HG03571 (cell line): ENCODE data around the gene SLC44A3.

Experiments
- ATAC-seq: cut with Tn5 transposase; IDR thresholded peaks from one replicate; pipeline ENCODE4 v1.9.1; 2021; ENCODE audit not compliant: unreplicated experiment

The SLC44A3 gene

DNA sequence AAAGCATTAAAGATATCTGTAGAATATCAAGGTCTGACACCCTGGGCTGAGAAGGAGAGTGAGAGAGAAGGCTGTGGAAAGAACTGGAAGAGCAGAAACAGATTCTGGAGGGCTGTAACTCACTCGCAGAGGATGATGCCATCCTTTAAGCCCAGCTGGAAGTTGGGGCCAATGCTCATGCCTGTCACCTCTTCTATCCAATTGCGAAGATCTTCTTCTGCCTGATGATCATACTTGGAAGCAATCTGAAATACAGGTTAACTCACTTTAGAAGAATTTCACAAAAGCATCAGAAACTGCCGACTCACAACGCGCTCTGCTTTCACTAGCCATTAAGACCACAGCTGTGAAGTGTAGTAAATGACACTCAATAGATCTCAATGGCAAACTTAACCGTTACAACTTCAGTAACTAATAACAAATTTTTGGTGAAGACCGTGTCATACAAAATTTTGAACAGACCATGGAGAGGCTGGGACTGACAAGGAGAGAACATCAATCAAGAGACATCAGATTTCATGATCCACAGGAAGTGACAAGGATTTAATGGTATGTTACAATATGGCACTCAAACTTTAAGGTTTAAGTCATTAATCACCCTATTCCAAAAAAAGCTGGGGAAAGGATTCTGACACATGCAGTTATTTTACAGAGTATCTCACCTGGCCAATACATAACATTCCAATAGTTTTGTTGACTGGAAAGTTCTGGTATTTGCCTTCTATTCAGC is 83.3 kb downstream of the SLC44A3 start:
- ATAC-seq: no peak

GRCh38 chr1:94905207-94905606 is 85.0 kb downstream of the SLC44A3 start:
- ATAC-seq: no peak

GRCh38 chr1:94906382-94906781 is 86.2 kb downstream of the SLC44A3 start:
- no peak for ATAC-seq

- ATAC-seq: no peak
Measured at GRCh38 chr1:94907136-94907535, 87.0 kb downstream of the SLC44A3 start.

GRCh38 chr1:94908190-94908589 is 88.0 kb downstream of the SLC44A3 start:
- no peak for ATAC-seq

GRCh38 chr1:94908965-94909364 is 88.8 kb downstream of the SLC44A3 start:
- no peak for ATAC-seq

DNA sequence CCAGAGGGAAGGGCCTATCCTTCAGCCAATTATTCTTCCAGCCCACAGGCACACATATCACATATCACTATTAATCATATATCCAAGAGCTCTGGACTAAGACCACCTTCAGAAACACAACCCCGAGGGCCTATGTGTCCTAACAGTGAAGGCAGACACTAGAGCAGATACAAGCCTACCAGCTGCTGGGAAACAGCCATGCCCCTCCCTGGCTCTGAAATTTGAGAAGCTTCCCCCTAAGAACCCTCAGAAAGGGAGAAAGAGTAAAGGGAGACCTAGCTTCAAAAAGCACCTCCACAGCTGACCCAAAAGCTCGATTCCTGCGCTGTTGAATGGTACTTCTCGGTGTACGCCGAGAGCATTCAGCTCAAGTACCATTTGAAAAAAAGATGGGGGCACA is 89.3 kb downstream of the SLC44A3 start:
- no peak for ATAC-seq

DNA sequence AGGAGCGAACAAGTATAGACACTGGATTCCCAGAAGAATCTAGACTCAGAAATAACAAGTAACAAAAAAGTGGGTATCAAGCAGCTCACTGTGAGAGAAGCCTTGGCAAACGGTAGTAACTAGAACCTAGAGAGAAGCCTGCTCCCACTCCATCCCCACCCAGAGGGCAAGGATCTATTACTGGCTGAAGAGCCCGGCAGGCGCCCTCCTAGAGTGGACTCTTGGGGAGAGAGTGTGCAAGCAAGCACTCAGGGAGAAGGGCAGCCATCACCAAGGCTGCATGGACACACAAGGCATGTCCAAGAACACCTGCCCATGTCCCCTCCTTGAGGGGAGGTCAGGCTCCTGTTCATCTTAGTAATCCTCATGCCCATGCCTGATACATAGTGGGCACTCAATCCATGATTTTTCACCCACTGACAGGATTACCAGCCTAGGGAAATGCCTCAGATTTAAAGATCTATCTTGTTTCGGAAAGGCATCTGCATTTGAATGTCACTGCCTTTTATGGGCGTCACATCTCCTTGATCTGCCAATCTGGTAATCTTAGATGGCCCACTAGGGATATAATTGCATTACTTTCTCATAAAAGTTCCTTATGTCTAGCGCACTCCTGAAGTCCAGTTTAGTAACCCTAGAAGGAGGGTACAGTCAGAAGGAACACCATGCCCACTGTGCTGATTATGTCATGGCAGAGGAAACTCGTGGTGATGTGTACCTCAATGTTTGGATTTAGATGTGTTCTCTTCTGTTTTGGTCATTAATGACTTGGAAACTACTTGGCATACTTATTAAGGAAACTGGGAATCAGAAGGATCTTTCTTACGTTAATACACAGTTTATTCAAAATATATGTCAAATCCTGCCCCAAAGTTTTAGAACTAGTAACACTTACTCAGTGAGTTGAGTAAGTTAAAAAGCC is 92.4 kb downstream of the SLC44A3 start:
- ATAC-seq: no peak

DNA sequence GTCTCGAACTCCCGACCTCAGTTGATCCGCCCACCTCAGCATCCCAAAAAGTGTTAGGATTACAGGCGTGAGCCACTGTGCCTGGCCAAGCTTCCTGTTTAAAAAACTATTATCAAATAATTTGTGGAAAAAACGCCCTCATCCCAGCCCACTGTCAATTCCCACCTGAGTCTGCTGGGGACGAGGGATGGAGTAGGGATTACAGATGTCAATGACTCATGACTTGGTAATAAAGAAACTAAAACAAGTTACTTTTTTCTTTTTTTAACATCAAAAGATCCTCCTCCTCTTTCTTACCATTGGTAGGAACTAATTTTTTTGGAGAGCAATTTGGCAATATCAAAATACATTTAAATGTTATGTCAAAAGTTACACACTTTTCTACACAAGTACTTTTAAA is 97.1 kb downstream of the SLC44A3 start:
- no peak for ATAC-seq

- no peak for ATAC-seq
Measured at GRCh38 chr1:94919241-94920030, 99.3 kb downstream of the SLC44A3 start.

DNA sequence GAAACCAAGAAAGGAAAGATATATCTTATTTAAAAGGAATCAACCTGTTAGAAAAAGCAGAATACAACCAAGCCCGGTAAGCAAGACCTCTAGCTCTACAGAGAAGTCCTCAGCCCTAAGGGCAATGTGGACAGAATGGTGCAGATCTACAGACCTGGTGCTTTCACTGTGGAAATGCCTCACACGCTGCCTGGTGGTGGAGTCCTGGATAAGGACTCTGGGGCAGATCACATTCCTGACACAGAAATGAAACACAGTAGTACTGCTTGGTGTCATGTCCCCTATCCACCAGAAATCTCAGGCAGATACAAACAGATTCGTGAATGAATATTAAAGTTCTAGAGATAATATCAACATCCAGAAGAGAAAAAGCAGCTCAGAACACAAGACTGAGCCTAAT is 99.9 kb downstream of the SLC44A3 start:
- no peak for ATAC-seq

DNA sequence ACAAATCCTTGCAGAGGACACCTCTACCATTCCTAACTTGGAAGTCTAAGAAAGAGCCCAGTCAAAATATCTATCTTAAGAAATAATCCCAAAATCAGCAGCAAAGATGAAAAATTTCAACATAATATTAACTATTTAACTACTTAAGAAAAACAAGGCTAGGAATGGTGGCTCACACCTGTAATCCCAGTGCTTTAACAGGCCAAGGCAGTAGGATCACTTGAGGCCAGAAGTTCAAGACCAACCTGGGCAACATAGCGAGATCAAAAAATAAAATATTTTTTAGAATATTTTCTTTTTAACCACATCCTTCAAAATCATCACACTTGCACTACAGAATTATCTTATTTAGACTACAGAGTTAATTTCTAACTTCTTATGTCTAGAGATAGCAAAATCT is 101.8 kb downstream of the SLC44A3 start:
- no peak for ATAC-seq

GRCh38 chr1:94922761-94923331 is 102.7 kb downstream of the SLC44A3 start:
- ATAC-seq: no peak

DNA sequence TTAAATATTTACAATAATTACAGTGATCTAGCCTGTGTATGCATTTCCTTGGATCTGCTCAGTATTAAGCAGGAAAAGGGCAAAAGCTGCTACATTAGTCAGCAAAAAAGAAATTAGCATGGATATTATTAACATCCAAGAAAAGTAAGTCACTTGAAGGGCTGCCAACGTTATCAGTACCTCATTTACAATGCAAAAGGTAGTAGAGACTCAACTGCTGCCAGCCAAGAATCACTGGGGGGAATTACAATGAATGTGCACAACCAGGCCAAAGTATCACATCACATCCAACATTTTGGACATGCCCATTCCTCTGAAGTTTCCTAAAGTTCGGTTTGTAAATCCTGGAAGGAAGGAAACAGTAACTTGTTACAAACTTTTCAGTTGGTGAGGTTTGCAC is 104.8 kb downstream of the SLC44A3 start:
- no peak for ATAC-seq

- no peak for ATAC-seq
Measured at GRCh38 chr1:94925561-94926125, 105.5 kb downstream of the SLC44A3 start.

DNA sequence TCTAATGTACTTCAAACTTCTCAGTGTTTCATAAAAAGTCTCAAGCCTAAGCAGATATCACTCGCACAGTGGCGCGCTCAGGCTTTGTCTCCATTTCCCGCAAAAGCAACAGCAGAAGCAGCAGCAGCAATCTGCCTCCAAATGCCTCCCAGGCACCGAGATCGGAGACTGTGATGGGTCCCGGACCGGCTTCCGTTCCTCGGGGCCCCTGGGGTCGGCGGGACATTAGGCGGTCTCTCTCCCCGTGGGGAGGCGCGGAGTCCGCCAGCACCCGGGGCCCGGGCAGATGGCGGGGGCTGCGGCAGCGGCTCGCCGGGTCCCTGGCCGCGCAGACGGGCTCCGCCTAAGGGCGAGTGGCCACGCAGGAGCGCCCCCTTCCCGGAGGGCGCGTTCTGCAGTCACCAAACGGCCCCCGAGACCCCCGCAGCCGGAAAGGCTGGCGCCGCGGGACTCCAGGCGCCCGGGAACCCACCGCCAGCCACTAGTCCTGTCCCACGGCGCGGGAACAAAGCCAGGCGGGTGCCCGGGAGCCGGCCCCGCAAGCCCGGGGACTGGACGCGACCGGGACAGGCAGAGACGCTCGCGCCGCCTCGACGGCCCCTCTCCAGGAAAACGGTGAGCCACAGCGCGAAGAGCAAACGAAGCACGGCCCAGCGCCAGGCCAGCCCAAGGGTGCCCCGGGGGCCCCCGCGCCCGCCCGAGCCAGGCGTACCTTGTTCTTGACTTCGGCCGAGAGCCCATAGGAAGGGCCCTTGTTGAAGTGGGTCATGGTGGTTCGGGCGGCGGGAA is 106.2 kb downstream of the SLC44A3 start:
- ATAC-seq: peak; percentile 33

DNA sequence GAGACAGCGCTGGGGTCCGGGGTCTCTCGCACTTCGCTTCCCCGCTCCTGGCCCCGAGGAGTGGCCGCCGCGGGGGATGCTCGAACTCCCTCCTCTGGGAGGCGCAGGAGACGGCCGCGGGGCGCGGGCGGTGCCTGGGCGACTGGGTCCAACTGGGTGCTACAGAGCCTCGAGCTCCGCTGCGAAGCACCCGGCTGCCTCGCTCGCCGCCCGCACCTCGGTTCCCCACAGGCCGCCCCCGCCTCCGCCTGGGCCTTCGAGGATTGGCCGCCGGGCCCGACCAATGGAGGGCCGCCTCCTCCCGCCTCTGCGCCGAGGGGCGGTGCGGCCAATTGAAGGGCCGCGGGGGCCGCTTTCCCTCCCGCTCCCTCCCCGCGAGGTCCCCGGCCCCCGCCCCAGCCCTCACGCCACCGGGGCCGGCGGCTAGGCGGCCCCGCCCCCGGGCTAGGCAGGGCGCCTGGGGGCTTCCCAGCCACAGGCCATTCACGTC is 106.8 kb downstream of the SLC44A3 start, which contains the start of gene CNN3:
Gene CNN3, minus strand, starts transcription at position 196 of the 490 bp plus-strand sequence. CDS start 216 bp downstream, outside the sequence.
- peak; percentile 59 for ATAC-seq

GRCh38 chr1:94927405-94928175 is 107.4 kb downstream of the SLC44A3 start:
- peak; percentile 25 for ATAC-seq
